Activated CD8-positive, alpha-beta T cell treated with anti-CD3 and anti-CD28 coated beads for 36 hours (primary cell): Measurements from ENCODE around the gene TGFBRAP1. TPM values are rescaled to one million over a fixed set of nuclear protein-coding genes. Genes with fewer than 3 reads are reported as not detected.
A peak's percentile ranks its signal among the peaks of the same experiment; 100 is the strongest.

Experiments
- ATAC-seq: fragments of 200-7000 bp; cut with Tn5 transposase; one replicate; pipeline ENCODE4 v1.10.0; 2021; ENCODE audit warnings: mild to moderate bottlenecking, moderate library complexity
- CTCF ChIA-PET: fragments of 350-600 bp; sonication (Branson Sonifier 250); formaldehyde crosslinking; loops from one replicate; lab custom pipeline; 2021; ENCODE audit warnings: antibody characterized with exemption; lab: Charles Lee
- POLR2A ChIA-PET: fragments of 350-600 bp; sonication (Branson Sonifier 250); formaldehyde crosslinking; loops from one replicate; lab custom pipeline; 2021; ENCODE audit warnings: antibody characterized with exemption; lab: Charles Lee
- DNase-seq: peaks from one replicate; pipeline ENCODE4 v3.0.0-alpha.2; 2020
- H3K27ac Mint-ChIP-seq: one replicate; pipeline ENCODE4 v1.8.0; 2021; ENCODE audit warnings: mild to moderate bottlenecking, mixed read lengths
- H3K27me3 Mint-ChIP-seq: one replicate; pipeline ENCODE4 v1.8.0; 2021; ENCODE audit warnings: mixed read lengths
- H3K36me3 Mint-ChIP-seq: one replicate; pipeline ENCODE4 v1.8.0; 2021; ENCODE audit warnings: low read depth, mixed read lengths
- H3K4me1 Mint-ChIP-seq: one replicate; pipeline ENCODE4 v1.8.0; 2021; ENCODE audit warnings: low read depth, mixed read lengths
- H3K4me3 Mint-ChIP-seq: one replicate; pipeline ENCODE4 v1.8.0; 2021; ENCODE audit warnings: mild to moderate bottlenecking, moderate library complexity, mixed read lengths
- H3K9me3 Mint-ChIP-seq: one replicate; pipeline ENCODE4 v1.8.0; 2021; ENCODE audit warnings: mixed read lengths
- CTCF ChIP-seq: fragments of 200-600 bp; IDR thresholded peaks from one replicate; pipeline ENCODE4 v1.8.0; 2022; ENCODE audit warnings: antibody characterized with exemption, mild to moderate bottlenecking
- intact Hi-C: fragments of 100-400 bp; cut with micrococcal nuclease; formaldehyde crosslinking; loops from one replicate; pipeline ENCODE4 v1.10.0; 2022
- total RNA-seq, 2 experiments: library from RNA; stranded (reverse); gene quantifications; one replicate each; pipeline ENCODE4 v1.2.3, GENCODE V29; 2021

TGFBRAP1 gene
- total RNA-seq, 2 experiments from 2014 or later: 17.9 to 20.2 TPM

- no peak for DNase-seq
- TF ChIP-seq CTCF: no peak
- Mint-ChIP-seq H3K36me3 (peaks cover 35% of the 10 kb centered on the region), H3K4me1 (peaks cover 18% of the 10 kb centered on the region), H3K27me3 (no peaks in the 10 kb centered on the region), H3K4me3 (no peak overlapping the region), H3K9me3 (no peaks in the 10 kb centered on the region), H3K27ac (no peak overlapping the region)
- ATAC-seq: peak; percentile 53
- ChIA-PET CTCF (interaction anchor here (1.0 to 1.6 kb wide), 4 partner anchors 11 to 61 kb away, joined by 3 to 5 read pairs (median 4); no protein-coding TSS in a partner anchor), POLR2A (interaction anchor here (0.6 kb wide), 1 partner anchor 23 kb away, joined by 3 read pairs; no protein-coding TSS in a partner anchor)
- intact Hi-C loops: no loop called here
Observed at GRCh38 chr2:105299290-105299689, 30.2 kb downstream of the TGFBRAP1 start.

- no peak overlapping the region for H3K27ac Mint-ChIP-seq
- DNase-seq (no peak), ATAC-seq (no peak)
- no peaks in the 10 kb centered on the region for H3K9me3 Mint-ChIP-seq
- H3K36me3 Mint-ChIP-seq: peaks cover 32% of the 10 kb centered on the region
- no peaks in the 10 kb centered on the region for H3K27me3 Mint-ChIP-seq
- no peak overlapping the region for H3K4me3 Mint-ChIP-seq
- POLR2A ChIA-PET: no interaction called here
- intact Hi-C loops: no loop called here
- no peak for TF ChIP-seq CTCF
- CTCF ChIA-PET: interaction anchor here (1.3 kb wide), 1 partner anchor 10 kb away, joined by 7 read pairs; no protein-coding TSS in a partner anchor
- peaks cover 11% of the 10 kb centered on the region for H3K4me1 Mint-ChIP-seq
Observed at GRCh38 chr2:105298017-105298416, 31.5 kb downstream of the TGFBRAP1 start.

- peaks cover 6% of the 10 kb centered on the region for H3K4me1 Mint-ChIP-seq
- ATAC-seq: no peak
- peaks cover 31% of the 10 kb centered on the region for H3K36me3 Mint-ChIP-seq
- POLR2A ChIA-PET: no interaction called here
- H3K27me3 Mint-ChIP-seq: no peaks in the 10 kb centered on the region
- CTCF ChIA-PET: no interaction called here
- intact Hi-C loops: no loop called here
- no peak for TF ChIP-seq CTCF
- DNase-seq: no peak
- H3K27ac Mint-ChIP-seq: no peak overlapping the region
- no peaks in the 10 kb centered on the region for H3K9me3 Mint-ChIP-seq
- no peak overlapping the region for H3K4me3 Mint-ChIP-seq
Observed at GRCh38 chr2:105297216-105297615, 32.3 kb downstream of the TGFBRAP1 start.

- ATAC-seq (no peak), DNase-seq (no peak)
- CTCF ChIA-PET: interaction anchor here (1.7 kb wide), 1 partner anchor 14 kb away, joined by 4 read pairs; no protein-coding TSS in a partner anchor
- TF ChIP-seq CTCF: no peak
- no peak overlapping the region for H3K4me3 Mint-ChIP-seq
- H3K27ac Mint-ChIP-seq: no peak overlapping the region
- no peaks in the 10 kb centered on the region for H3K27me3 Mint-ChIP-seq
- H3K9me3 Mint-ChIP-seq: no peaks in the 10 kb centered on the region
- H3K4me1 Mint-ChIP-seq: peaks cover 2% of the 10 kb centered on the region
- peaks cover 38% of the 10 kb centered on the region for H3K36me3 Mint-ChIP-seq
- POLR2A ChIA-PET: no interaction called here
- intact Hi-C loops: no loop called here
Observed at GRCh38 chr2:105296017-105296611, 33.4 kb downstream of the TGFBRAP1 start.

- no peaks in the 10 kb centered on the region for H3K4me1 Mint-ChIP-seq
- no peak overlapping the region for H3K27ac Mint-ChIP-seq
- no peak for TF ChIP-seq CTCF
- H3K9me3 Mint-ChIP-seq: no peaks in the 10 kb centered on the region
- peaks cover 42% of the 10 kb centered on the region for H3K36me3 Mint-ChIP-seq
- POLR2A ChIA-PET: no interaction called here
- CTCF ChIA-PET: interaction anchor here (0.7 to 1.7 kb wide), 5 partner anchors 14 to 56 kb away, joined by 3 to 4 read pairs (median 3); no protein-coding TSS in a partner anchor
- H3K27me3 Mint-ChIP-seq: no peaks in the 10 kb centered on the region
- H3K4me3 Mint-ChIP-seq: no peak overlapping the region
- ATAC-seq: peak; percentile 47
- peak; percentile 46 for DNase-seq
- intact Hi-C loops: no loop called here
Observed at GRCh38 chr2:105294844-105295481, 34.6 kb downstream of the TGFBRAP1 start.
